DMS53 treated with DMSO at 0.1 percent for 48 hours (cell line): ENCODE data around the gene MEGF6.
"Not testable (repeated sequence)": the region's sequence is repeated elsewhere in the genome, so short reads cannot be mapped to it uniquely, and the experiment has no call there.

Experiments
- DNase-seq: peaks from one replicate; lab custom pipeline; 2025; ENCODE audit not compliant: unreplicated experiment; lab: John Stamatoyannopoulos, UW

The MEGF6 gene

DNA sequence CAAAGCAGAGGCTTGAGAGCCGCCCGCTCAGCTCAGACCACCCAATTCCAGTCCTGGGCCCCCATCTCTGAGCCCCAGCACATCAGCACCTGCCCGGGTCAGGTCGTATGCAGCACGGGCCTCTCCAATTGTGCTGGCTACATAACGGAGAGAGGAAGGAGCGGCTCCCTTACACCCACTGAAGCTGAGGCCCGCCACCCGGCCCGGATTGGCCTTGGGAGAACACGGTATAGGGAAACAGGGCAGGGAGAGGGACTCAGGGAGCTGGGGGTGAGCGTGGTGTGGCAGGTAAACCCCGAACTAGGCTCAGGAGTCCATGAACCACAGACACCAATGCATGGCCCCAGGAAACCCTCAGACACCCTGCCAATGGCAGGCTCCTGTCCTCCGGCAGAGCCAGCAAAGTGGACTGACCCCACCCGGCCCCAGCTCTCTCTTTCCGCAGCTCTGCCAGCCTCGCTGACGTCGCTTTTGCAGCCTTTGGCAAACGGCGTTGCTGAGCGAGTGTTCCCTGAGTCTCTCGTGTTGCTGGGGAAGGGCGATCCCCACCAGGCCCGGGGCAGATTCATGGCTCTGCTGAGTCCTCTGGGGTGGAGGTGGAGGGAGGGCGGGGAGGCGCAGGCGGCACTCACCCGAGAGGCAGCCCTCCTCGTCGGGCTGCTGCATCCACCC, 16.5 kb downstream of the MEGF6 start:
- DNase-seq: no peak

DNA sequence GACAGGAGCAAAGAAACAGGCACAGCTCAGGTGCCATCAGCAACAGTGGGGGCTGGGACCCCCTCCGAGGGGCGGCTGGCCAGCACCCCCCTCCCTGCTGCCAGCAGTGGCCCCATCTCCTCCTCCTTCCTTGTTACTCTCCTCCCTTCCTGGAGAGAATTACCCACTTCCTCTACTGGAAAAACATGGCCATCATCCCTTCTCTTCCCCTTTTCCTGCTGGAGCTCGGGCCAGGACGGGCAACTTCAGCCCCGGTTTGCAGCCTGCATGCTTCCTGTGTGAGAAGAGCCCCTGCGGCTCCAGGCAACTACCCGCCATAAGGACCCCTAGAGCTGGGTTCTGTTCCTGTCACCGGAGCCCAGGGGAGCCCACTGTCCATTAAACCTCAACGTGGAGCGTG, 17.6 kb downstream of the MEGF6 start:
- no peak for DNase-seq

DNA sequence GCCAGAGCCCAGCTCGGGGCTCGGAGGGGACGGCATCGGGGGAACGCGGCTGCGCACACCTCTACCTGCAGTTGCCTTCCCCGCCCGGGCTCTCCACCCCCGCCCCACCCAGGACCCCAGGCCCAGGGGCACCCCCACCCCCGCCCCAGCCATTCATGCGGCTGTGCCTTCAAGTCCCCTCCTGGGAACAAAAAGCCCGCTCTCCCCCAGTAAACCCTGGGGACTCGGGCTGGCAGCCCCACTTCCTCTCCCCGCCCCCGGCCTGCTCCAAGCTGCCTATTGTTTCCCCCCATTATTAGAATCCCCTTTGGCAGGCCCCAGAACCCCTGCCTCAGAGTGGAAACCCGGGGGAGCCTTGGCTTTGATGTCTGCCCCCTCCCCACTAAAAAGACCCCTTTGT, 18.0 kb downstream of the MEGF6 start:
- no peak for DNase-seq

DNA sequence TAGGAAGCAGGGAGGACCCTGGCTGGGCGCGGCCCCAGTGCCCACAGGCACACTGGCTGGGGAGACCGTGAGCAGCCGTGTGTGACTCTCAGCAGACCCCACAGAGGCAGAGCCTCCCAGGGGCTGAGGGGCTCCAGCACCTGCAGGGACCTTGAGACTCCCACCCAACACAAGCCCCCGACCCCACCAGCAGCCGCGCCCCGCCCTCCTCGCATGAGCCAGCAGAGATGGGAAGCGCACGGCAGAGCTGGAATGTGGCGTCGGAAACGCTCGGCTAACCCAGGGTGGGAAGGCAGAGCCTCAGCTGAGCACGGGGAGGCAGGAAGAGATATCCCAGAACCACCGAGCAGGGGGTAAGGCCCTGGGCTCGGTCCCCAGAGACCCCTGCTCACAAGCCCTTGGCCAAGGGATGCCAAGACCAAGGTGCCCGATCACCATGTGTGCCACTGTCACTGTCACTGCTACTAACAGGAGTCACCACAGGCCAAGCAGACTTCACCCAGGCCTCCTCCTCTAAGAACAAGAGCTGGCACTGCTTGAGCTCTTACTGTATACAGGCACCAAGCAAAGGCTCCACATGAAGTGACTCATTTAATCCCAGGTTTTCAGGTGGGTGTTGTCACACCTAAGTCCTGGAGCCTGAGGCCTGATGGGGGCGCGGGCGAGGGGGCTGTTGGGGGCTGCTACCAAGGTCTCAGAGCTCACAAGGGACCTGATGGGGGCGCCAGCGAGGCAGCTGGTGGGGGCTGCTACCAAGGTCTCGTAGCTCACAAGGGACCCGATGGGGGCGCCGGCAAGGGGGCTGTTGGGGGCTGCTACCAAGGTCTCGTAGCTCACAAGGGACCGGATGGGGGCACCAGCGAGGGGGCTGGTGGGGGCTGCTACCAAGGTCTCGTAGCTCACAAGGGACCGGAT, 20.1 kb downstream of the MEGF6 start:
- DNase-seq: no peak

DNA sequence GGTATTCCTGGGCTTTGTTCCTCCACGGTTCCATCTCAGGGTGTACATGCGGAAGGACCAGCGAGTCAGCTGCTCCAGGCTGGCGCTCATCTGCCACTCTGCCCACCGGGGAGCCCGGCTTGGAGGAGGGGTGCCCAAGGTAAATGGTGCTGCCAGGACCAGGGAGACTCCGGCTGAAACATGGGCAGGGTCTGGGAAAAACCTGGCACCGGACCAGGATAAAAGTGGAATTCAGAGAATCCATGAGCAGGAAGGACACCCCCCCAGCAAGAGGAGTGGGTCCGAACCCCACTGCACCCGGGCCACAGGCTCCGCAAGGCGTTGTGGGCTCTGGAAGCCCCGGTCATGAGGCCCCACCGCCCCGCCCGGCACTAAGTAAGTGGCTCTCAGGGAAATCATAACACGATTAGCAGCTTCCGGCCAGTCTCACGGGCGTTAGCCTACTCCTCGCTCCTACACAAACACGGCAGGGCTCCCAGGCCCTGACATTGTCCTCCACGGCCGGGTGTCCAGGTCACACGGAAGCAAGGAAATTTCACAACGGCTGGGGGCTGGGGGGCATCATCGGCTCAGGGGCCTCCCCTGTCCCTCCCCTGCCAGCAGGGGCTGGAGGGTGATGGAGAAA, 21.1 kb downstream of the MEGF6 start:
- no peak for DNase-seq

DNA sequence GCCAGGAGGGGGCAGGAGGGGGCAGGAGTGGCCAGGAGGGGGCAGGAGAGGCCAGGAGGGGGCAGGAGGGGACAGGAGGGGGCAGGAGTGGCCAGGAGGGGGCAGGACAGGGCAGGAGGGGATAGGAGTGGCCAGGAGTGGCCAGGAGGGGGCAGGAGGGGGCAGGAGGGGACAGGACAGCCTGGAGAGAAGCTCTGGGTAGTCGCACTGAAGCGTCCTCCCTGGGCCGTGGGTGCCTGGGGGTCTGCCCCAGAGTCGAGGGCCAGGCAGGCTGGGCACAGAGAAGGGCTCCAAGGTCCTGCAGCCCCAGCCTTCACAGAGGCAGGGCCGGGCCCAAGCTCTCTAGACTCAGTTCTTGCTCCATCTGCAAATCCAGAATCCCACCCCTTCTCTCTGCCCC, 22.9 kb downstream of the MEGF6 start:
- DNase-seq: no peak

DNA sequence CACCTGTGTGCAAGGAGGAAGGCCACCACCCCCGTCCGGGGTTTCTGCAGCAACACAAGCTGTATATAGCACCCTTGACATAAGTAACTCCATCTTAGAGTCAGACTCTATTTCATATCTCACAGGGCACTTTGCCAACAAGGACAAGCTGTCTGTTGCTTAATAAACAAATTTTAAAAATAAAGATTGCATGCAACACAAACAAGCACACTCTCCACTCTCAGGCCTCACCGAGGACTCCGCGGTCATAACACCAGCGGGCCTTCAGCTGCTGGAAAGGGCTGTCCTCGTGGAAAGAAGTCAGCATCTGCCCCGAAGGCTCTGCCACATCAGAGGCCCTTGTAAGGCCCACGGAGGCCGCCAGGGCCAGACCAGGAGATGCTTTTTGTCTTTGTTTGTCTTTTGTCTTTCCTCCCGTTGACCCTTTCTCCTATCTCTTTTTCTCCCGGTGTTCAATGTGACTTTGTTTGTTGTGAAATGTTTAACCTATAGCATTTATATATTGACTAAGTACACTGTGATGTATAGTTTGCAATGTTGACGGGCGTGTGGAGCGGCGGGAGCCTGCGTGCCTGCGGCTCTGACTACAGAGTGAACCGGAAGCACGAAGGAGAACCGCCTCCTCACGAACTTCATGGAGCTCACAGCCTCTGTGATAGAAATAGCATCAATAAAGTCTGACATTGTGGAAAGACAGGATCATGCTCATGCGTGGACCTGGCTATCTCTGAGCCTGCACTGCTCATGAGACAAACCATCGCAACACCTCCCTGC, 24.1 kb downstream of the MEGF6 start:
- no peak for DNase-seq

DNA sequence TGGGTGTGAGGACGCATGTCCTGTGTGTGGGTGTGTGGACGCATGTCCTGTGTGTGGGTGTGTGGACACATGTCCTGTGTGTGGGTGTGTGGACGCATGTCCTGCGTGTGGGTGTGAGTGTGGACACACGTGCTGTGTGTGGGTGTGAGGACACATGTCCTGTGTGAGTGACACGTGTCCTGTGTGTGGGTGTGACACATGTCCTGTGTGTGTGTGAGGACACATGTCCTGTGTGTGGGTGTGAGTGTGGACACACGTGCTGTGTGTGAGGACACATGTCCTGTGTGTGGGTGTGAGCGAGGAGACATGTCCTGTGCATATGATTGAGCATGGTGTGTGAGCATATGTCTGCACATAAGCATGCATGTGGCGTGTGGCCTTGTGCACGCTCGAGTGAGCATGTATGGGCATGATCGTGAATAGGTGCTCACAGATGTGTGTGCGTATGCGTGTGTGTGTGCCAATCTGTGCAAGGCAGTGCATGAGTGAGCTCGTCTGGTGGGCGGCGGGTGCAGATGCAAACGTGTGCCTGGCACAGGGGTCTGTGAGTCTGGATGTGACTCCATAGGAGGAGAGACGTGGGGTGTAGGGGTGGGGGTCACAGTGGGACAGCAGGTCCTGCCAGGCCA, 25.3 kb downstream of the MEGF6 start:
- no peak for DNase-seq

DNA sequence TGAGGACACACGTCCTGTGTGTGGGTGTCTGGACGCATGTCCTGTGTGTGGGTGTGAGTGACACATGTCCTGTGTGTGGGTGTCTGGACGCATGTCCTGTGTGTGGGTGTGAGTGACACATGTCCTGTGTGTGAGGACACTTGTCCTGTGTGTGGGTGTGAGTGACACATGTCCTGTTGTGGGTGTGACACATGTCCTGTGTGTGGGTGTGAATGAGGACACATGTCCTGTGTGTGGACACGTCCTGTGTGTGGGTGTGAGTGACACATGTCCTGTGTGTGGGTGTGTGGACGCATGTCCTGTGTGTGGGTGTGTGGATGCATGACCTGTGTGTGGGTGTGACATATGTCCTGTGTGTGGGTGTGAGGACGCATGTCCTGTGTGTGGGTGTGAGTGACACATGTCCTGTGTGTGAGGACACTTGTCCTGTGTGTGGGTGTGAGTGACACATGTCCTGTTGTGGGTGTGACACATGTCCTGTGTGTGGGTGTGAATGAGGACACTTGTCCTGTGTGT, 25.9 kb downstream of the MEGF6 start:
- not testable (repeated sequence) for DNase-seq

DNA sequence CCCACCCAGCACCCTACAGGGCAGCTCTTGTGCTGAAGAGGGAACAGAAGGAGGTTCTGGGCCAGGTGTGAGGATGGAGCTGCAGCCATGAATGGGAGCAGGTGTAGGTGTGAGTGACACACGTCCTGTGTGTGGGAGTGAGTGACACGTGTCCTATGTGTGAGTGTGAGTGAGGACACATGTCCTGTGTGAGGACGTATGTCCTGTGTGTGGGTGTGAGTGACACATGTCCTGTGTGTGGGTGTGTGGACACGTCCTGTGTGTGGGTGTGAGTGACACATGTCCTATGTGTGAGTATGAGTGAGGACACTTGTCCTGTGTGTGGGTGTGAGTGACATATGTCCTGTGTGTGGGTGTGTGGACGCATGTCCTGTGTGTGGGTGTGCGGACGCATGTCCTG, 26.4 kb downstream of the MEGF6 start:
- DNase-seq: no peak

DNA sequence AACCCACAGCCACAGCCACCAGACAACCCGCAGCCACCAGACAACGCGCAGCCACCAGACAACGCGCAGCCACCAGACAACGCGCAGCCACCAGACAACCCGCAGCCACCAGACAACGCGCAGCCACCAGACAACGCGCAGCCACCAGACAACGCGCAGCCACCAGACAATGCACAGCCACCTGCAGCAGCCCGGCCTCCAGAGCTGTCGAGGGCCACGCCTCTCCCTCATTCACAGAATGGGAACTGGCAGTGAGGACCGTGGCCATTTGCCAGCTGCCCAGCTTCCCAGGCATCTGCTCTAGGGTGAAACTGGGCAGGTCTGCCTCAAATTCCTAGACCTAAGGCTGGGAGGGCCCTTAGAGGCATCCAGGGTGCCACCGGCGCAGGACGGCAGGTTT, 27.6 kb downstream of the MEGF6 start:
- not testable (repeated sequence) for DNase-seq

DNA sequence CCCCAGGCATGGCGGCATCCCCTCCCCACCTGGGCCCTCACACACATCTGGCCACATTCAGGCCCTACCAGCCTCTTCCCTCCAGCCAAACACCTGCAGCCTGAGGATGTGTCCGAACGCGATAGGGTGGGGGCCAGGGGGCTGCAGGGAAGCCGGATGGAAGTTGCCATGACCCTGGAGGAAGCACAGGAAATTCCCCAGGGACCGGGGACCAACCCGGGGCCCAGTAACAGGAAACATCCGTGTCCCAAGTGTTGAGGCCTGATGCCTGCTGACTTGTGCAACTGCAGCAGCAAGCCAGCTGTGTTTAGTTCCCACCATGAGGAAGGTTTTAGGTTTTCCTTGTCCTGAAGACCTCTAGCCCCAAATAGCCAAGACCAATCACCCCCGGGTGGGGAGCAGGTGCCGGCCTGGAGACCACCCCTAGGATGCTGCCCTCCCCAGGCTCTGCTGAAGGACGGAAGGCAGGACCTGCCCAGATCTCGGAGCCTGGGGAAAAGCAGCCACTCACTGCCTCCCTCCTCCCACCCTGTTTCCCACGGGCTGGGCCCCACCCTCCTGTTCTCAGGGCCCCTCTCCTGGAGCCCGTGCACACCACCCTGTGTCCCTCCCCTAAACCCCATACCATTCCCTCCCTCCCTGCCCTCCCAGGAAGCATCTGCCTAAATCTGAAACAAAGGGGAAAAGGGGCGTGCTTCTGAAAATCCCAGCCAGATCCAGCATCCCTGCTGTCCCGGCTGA, 29.8 kb downstream of the MEGF6 start:
- no peak for DNase-seq

DNA sequence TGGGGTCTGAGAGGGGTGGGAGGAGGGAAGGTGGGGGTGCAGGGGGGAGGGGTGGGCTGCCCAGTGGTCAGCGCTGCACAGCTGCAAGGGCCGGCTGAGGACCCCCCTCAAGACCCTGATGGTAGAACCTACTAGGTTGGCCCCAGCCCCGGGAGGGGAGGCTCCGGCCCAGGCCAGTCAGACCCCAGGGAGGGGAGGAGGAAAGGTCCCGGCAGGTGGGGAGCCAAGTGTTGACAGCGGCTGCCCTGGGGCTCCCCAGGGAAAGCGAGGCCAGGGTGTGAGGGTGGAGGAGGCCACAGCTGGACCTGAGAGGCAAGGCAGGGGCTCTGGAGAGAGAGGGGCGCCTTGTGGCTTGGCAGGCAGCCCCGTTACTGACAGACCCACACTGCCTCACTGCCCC, 31.1 kb downstream of the MEGF6 start:
- no peak for DNase-seq

DNA sequence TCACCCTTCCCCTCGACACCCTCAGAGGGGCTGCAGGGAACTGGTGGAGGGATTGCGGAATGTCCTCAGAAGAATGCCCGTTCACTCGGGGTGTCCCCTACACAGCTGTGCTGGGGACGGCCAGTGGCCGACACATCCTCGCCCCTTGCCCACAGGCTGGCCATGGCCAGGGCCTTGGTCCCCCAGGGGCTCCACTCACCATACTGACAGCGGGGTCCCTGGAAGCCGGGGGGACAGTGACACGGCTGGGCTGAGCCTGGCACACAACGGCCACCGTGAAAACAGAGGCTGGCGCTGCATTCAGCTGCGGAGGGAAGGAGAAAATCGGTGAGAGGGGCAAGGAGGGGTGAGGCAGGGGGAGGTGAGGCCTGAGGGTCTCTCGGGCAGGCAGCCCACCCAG, 31.7 kb downstream of the MEGF6 start:
- DNase-seq: no peak

DNA sequence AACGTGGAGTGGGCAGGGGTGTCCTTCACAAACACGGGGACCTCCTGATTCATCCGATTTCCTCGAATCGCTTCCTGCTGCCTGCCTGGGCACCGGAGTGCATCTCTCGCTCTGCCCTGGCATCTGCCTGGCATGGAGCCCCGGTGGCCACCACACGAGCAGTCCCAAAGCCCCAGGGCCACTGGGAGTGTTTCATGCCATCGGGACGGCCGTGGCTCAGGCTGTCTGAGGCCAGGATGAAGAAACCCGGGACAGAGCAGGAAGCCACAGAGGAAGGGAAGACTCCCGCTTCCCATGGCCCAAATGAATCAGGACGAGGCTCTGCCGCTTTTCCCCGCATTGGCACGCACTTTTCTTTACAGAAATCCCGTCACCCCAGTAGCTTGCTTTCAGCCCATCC, 32.4 kb downstream of the MEGF6 start:
- DNase-seq: no peak

DNA sequence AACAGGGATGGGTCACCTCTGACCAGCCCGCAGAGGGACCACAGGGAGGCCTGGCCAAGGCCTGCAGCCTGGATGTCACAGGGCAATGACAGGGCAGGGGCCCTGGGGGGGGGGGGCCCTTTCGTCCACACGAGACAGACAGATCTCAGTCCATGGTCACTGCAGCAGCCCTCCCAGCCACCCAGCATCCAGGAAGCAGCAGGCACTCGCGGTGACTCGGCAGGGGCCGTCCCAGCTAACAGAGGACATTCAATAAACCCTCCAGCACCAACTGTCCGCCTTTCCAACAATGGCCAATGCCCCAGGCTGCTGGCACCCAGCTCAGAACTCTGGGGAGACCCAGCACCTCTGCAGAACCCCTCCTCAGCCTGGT, 32.9 kb downstream of the MEGF6 start:
- no peak for DNase-seq

DNA sequence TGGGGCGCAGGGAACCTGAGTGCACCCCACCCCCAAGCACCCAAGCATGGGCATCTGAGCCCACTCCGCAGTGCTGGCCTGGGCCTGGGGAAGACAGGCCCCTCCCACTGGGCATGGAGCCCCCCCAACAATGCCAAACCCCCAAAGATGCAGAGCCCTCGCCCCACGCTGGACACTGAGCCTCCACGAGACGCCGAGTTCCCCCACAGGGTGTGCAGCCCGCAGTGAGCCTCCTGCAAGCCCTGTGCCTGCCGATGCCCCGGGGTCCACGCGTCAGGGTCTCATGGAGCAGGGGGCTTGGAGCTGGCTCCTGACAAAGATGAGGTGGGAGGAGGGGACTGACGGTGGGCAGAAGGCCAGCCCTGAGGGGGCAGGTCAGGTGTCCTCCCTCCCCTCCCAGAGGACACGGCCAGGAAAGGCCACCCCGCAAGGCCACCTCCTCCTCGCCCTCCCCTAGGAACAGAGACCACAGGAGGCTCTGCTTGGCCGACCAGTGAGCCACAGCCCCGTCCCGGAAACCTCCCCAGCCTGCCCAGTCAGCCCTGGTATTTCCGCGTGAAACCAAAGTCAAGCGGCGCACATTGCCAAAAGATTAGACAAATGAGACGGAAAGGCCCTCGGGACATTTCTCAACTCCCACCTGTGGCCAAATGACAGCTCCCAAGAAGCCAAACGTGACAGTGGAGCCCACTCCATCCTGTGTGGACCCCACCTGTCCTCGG, 33.4 kb downstream of the MEGF6 start:
- DNase-seq: no peak

DNA sequence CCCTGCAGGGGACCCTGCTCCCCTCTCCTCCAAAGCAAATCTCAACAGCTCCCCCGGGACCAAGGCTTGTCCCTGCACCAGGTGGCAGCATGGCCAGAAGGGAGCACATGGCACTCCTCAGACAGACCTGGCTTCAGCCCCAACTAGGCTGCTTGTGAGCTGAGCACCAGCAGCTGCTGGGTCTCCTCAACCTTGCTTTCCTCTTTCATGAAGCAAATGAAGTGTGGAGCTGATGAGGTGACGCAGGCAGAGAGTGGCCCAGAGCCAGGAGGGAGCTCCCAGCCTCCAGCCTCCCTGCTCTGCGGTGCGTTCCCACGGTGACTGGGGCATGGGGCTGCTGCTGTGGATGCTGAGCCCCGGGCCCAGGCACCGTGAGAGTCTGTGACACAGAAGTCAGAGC, 34.0 kb downstream of the MEGF6 start:
- DNase-seq: no peak

DNA sequence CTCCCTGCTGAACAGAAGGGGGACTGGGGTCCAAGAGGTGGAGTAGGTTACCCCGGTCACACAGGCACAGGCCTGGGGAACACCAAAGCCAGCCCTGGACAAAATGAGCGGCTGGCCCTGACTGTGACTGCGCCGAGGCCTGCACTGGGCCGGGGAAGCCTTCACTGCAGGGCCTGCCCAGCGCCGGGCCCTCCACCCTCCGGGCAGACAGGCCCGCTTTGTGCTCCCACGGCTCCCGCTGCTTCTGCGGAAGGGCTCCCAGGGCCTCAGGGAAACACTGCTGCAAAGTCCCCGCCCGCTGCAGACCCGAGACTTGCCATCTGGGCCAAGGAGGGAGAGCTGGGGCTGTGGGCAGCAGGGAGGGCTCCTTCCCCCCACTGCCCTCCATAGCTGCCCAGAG, 35.3 kb downstream of the MEGF6 start:
- DNase-seq: no peak
